AG08395 (cell line): ENCODE measurements around the gene PHF23.

Experiments used
- DNase-seq: peaks from one replicate; pipeline ENCODE4 v3.0.0; 2012; ENCODE audit warnings: mixed read lengths, low spot score

Gene PHF23

GRCh38 chr17:7219812-7220592 is 19.3 kb downstream of the PHF23 start, which contains the start of the genes ACADVL and DLG4:
Gene ACADVL (plus strand): TSS chr17:7219938. CDS start chr17:7219985, 47 bp downstream.
Gene DLG4 (minus strand): TSS chr17:7219836.
- peak; percentile 92 for DNase-seq

GRCh38 chr17:7219229-7219811 is 19.9 kb downstream of the PHF23 start:
- DNase-seq = no peak

GRCh38 chr17:7218758-7219157 is 20.5 kb downstream of the PHF23 start:
- no peak for DNase-seq

GRCh38 chr17:7218166-7218565 is 21.1 kb downstream of the PHF23 start:
- no peak for DNase-seq

GRCh38 chr17:7217113-7217987 is 21.9 kb downstream of the PHF23 start:
- DNase-seq = peak; percentile 74

- DNase-seq = no peak
These were observed 22.8 kb downstream of the PHF23 start for GRCh38 chr17:7216242-7217112.

- no peak for DNase-seq
These were observed 23.5 kb downstream of the PHF23 start for GRCh38 chr17:7215652-7216180.

GRCh38 chr17:7215136-7215638 is 24.1 kb downstream of the PHF23 start:
- DNase-seq = no peak

GRCh38 chr17:7214300-7215135 is 24.7 kb downstream of the PHF23 start:
- DNase-seq = peak; percentile 95

GRCh38 chr17:7213895-7214299 is 25.4 kb downstream of the PHF23 start:
- peak; percentile 60 for DNase-seq

GRCh38 chr17:7211491-7212273 is 27.6 kb downstream of the PHF23 start:
- no peak for DNase-seq

GRCh38 chr17:7208754-7209460 is 30.4 kb downstream of the PHF23 start:
- DNase-seq = no peak

- DNase-seq = no peak
These were observed 31.2 kb downstream of the PHF23 start for GRCh38 chr17:7208027-7208571.

- DNase-seq = no peak
These were observed 31.9 kb downstream of the PHF23 start for GRCh38 chr17:7207120-7208001.

GRCh38 chr17:7205561-7205960 is 33.7 kb downstream of the PHF23 start:
- no peak for DNase-seq

- DNase-seq = peak; percentile 89
These were observed 34.3 kb downstream of the PHF23 start for GRCh38 chr17:7204828-7205461.

GRCh38 chr17:7204336-7204735 is 34.9 kb downstream of the PHF23 start:
- DNase-seq = no peak
